ENCODE measurements around the gene FEZF2.

FEZF2 gene

DNA sequence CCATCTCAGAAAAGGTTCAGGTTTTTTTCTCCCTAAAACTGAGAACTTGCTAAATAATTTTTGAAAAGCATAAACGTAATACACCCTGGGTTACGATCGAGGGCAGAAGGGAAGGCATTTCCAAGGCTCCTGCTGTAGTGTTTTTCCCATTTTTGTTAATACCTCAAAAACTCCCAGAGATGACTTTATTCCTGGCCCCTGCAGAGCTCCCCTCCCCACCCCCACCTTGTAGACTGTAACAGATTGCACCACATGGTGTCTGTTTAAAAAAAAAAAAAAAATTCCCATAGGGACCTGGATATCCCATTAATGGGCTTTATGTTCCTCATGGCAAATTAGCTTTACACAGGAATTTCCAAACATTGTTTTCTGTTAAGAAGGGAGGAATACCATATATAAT is 38.2 kb downstream of the FEZF2 start:
- no peak overlapping the region for H3K23ac ChIP-seq (ENCODE audit: low read length)
- H3K56ac ChIP-seq (ENCODE audit: low read length), result no peak overlapping the region
- no peaks in the 10 kb centered on the region for H3K79me2 ChIP-seq (ENCODE audit: control insufficient read depth, insufficient read depth, low read length)
- no peak overlapping the region for H3K18ac ChIP-seq (ENCODE audit: low read length)
- H3K79me1 ChIP-seq (ENCODE audit: low read length), result no peaks in the 10 kb centered on the region
- DNase-seq, result no peak
- no peak overlapping the region for H3K27ac ChIP-seq (ENCODE audit: low read depth, low read length)
- H2BK15ac ChIP-seq (replicated peaks; ENCODE audit: low read depth), result no peak overlapping the region
- H3K36me3 ChIP-seq (ENCODE audit: control insufficient read depth, insufficient read depth, low read length), result no peaks in the 10 kb centered on the region
- no peak overlapping the region for H4K5ac ChIP-seq (ENCODE audit: low read length)
- H2BK120ac ChIP-seq (ENCODE audit: low read depth, low read length), result no peak overlapping the region
- H2BK5ac ChIP-seq (ENCODE audit: low read length), result no peak overlapping the region
- no peak overlapping the region for H4K8ac ChIP-seq (ENCODE audit: low read depth, low read length)
- no CpG with 5 or more reads among the region's 3 CpGs for WGBS (ENCODE audit: extremely low coverage, insufficient coverage, low lambda C conversion rate)
- no peak overlapping the region for H3K4me3 ChIP-seq (ENCODE audit: low read length)
- no peak overlapping the region for H3K9ac ChIP-seq (ENCODE audit: low read length)
- H2AK5ac ChIP-seq (ENCODE audit: low read length), result no peak overlapping the region
- H3K27me3 ChIP-seq (ENCODE audit: insufficient read depth, low read length, poor library complexity), result no peaks in the 10 kb centered on the region
- no peak overlapping the region for H3K4me2 ChIP-seq (ENCODE audit: low read length)
- no peak overlapping the region for H3K4ac ChIP-seq (ENCODE audit: low read depth, low read length)
- no peaks in the 10 kb centered on the region for H3K4me1 ChIP-seq (ENCODE audit: control insufficient read depth, low read depth, low read length)

DNA sequence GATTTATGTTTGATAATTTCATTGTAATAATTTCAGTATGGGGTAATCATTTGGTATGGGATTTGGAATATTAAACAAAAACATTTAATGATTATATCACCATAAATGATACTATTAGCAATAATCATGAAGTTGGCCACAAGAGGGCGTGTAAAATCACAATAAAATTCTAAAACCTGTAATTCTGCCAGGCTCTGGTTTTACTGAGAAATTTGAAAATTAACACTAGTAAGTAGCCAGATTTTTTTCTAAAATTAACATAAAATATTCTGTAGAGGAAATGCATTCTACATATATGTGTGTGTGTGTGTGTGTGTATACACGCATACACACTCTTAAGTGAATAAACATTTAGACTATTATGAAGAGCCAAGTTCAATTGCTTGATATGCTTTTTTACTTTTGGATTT is 40.5 kb downstream of the FEZF2 start:
- no peak overlapping the region for H3K56ac ChIP-seq (ENCODE audit: low read length)
- H3K18ac ChIP-seq (ENCODE audit: low read length), result no peak overlapping the region
- H3K4me2 ChIP-seq (ENCODE audit: low read length), result no peak overlapping the region
- no peak overlapping the region for H2BK5ac ChIP-seq (ENCODE audit: low read length)
- no peak overlapping the region for H4K5ac ChIP-seq (ENCODE audit: low read length)
- H2BK120ac ChIP-seq (ENCODE audit: low read depth, low read length), result no peak overlapping the region
- no peaks in the 10 kb centered on the region for H3K36me3 ChIP-seq (ENCODE audit: control insufficient read depth, insufficient read depth, low read length)
- H3K79me1 ChIP-seq (ENCODE audit: low read length), result no peaks in the 10 kb centered on the region
- no peak overlapping the region for H2BK15ac ChIP-seq (replicated peaks; ENCODE audit: low read depth)
- H3K79me2 ChIP-seq (ENCODE audit: control insufficient read depth, insufficient read depth, low read length), result no peaks in the 10 kb centered on the region
- no peak overlapping the region for H3K4ac ChIP-seq (ENCODE audit: low read depth, low read length)
- H2AK5ac ChIP-seq (ENCODE audit: low read length), result no peak overlapping the region
- peak; percentile 12 for DNase-seq
- WGBS (ENCODE audit: extremely low coverage, insufficient coverage, low lambda C conversion rate), result no CpG with 5 or more reads among the region's 2 CpGs
- no peak overlapping the region for H4K8ac ChIP-seq (ENCODE audit: low read depth, low read length)
- H3K4me3 ChIP-seq (ENCODE audit: low read length), result no peak overlapping the region
- H3K23ac ChIP-seq (ENCODE audit: low read length), result no peak overlapping the region
- no peaks in the 10 kb centered on the region for H3K4me1 ChIP-seq (ENCODE audit: control insufficient read depth, low read depth, low read length)
- no peak overlapping the region for H3K9ac ChIP-seq (ENCODE audit: low read length)
- no peaks in the 10 kb centered on the region for H3K27me3 ChIP-seq (ENCODE audit: insufficient read depth, low read length, poor library complexity)
- H3K27ac ChIP-seq (ENCODE audit: low read depth, low read length), result no peak overlapping the region

DNA sequence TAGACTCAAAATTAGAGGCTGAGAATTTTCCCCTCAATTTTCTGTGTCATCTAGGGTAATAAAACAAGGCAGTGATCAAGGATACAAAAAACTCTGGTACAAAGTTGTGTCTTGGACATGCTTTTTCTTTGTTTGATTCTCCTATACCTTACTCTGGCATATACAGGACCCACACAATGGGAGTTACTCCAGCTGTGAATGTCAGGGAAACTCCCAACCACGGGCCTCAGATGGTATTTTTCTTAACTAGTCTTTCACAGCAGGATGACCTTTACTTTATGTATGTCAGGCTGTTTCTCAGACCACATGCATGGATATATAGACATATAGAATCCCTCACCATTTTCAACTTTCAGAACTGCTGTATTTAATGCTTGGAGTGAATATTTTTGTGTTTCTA is 41.3 kb downstream of the FEZF2 start:
- no peak overlapping the region for H2AK5ac ChIP-seq (ENCODE audit: low read length)
- H3K79me1 ChIP-seq (ENCODE audit: low read length), result no peaks in the 10 kb centered on the region
- no peak overlapping the region for H3K4ac ChIP-seq (ENCODE audit: low read depth, low read length)
- no peak overlapping the region for H3K4me3 ChIP-seq (ENCODE audit: low read length)
- H3K27ac ChIP-seq (ENCODE audit: low read depth, low read length), result no peak overlapping the region
- no peak overlapping the region for H2BK5ac ChIP-seq (ENCODE audit: low read length)
- H3K9ac ChIP-seq (ENCODE audit: low read length), result no peak overlapping the region
- no peaks in the 10 kb centered on the region for H3K36me3 ChIP-seq (ENCODE audit: control insufficient read depth, insufficient read depth, low read length)
- DNase-seq, result no peak
- no peak overlapping the region for H3K23ac ChIP-seq (ENCODE audit: low read length)
- H3K18ac ChIP-seq (ENCODE audit: low read length), result no peak overlapping the region
- H2BK15ac ChIP-seq (replicated peaks; ENCODE audit: low read depth), result no peak overlapping the region
- H4K8ac ChIP-seq (ENCODE audit: low read depth, low read length), result no peak overlapping the region
- H3K4me1 ChIP-seq (ENCODE audit: control insufficient read depth, low read depth, low read length), result no peaks in the 10 kb centered on the region
- no peak overlapping the region for H3K56ac ChIP-seq (ENCODE audit: low read length)
- no peak overlapping the region for H4K5ac ChIP-seq (ENCODE audit: low read length)
- H3K79me2 ChIP-seq (ENCODE audit: control insufficient read depth, insufficient read depth, low read length), result no peaks in the 10 kb centered on the region
- H2BK120ac ChIP-seq (ENCODE audit: low read depth, low read length), result no peak overlapping the region
- H3K4me2 ChIP-seq (ENCODE audit: low read length), result no peak overlapping the region
- no CpG with 5 or more reads among the region's 1 CpG for WGBS (ENCODE audit: extremely low coverage, insufficient coverage, low lambda C conversion rate)
- no peaks in the 10 kb centered on the region for H3K27me3 ChIP-seq (ENCODE audit: insufficient read depth, low read length, poor library complexity)

DNA sequence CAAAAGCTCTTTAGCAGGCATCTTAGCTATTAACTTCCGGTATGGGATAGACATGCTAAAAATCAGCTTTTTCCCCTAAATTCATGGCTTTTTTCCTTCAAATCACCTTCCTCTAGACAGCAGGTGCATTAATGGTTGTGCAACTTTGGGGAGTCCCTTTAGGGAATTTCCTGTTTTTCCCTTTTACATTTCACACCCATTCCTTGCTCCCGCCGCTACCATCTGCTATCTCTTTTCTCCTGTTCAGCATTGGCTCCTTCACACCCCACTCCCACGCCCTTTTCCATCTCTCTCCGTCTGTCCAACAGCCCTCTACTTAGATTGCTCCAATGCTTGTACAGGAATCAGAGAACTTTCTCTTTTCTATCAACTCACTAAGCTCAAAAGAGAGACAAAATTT is 43.4 kb downstream of the FEZF2 start:
- DNase-seq, result no peak
- Histone ChIP-seq H3K4me2 (ENCODE audit: low read length) (no peak overlapping the region), H3K27me3 (ENCODE audit: insufficient read depth, low read length, poor library complexity) (no peaks in the 10 kb centered on the region), H3K79me1 (ENCODE audit: low read length) (no peaks in the 10 kb centered on the region), H3K4me1 (ENCODE audit: control insufficient read depth, low read depth, low read length) (no peaks in the 10 kb centered on the region), H3K36me3 (ENCODE audit: control insufficient read depth, insufficient read depth, low read length) (no peaks in the 10 kb centered on the region), H3K4ac (ENCODE audit: low read depth, low read length) (no peak overlapping the region), H2BK120ac (ENCODE audit: low read depth, low read length) (no peak overlapping the region), H4K5ac (ENCODE audit: low read length) (no peak overlapping the region), H3K56ac (ENCODE audit: low read length) (no peak overlapping the region), H3K9ac (ENCODE audit: low read length) (no peak overlapping the region), H2BK15ac (replicated peaks; ENCODE audit: low read depth) (no peak overlapping the region), H3K18ac (ENCODE audit: low read length) (no peak overlapping the region), H3K23ac (ENCODE audit: low read length) (no peak overlapping the region), H3K79me2 (ENCODE audit: control insufficient read depth, insufficient read depth, low read length) (no peaks in the 10 kb centered on the region), H4K8ac (ENCODE audit: low read depth, low read length) (no peak overlapping the region), H3K4me3 (ENCODE audit: low read length) (no peak overlapping the region), H2AK5ac (ENCODE audit: low read length) (no peak overlapping the region), H2BK5ac (ENCODE audit: low read length) (no peak overlapping the region), H3K27ac (ENCODE audit: low read depth, low read length) (no peak overlapping the region)
- WGBS (ENCODE audit: extremely low coverage, insufficient coverage, low lambda C conversion rate), result no CpG with 5 or more reads among the region's 5 CpGs

DNA sequence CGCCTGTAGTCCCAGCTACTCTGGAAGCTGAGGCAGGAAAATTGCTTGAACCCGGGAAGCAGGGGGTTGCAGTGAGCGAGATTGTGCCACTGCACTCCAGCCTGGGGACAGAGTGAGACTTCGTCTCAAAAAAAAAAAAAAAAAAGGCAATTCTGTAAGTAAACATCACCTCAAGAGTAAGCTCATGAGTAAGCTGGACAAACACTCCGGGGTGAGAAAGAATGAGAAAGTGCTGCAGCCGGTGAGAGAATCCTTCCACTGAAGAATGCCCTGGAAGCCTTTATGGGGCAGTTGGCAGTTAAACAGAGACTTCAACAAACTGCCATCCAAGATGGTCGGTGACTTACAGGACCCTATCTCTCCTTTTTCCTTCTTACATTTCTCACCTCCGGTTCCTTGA is 47.5 kb downstream of the FEZF2 start:
- Histone ChIP-seq H4K5ac (ENCODE audit: low read length) (no peak overlapping the region), H3K18ac (ENCODE audit: low read length) (no peak overlapping the region), H4K8ac (ENCODE audit: low read depth, low read length) (no peak overlapping the region), H3K79me2 (ENCODE audit: control insufficient read depth, insufficient read depth, low read length) (no peaks in the 10 kb centered on the region), H3K4ac (ENCODE audit: low read depth, low read length) (no peak overlapping the region), H3K4me1 (ENCODE audit: control insufficient read depth, low read depth, low read length) (no peaks in the 10 kb centered on the region), H3K9ac (ENCODE audit: low read length) (no peak overlapping the region), H3K36me3 (ENCODE audit: control insufficient read depth, insufficient read depth, low read length) (no peaks in the 10 kb centered on the region), H3K27me3 (ENCODE audit: insufficient read depth, low read length, poor library complexity) (no peaks in the 10 kb centered on the region), H2AK5ac (ENCODE audit: low read length) (no peak overlapping the region), H3K4me3 (ENCODE audit: low read length) (no peak overlapping the region), H3K27ac (ENCODE audit: low read depth, low read length) (no peak overlapping the region), H3K23ac (ENCODE audit: low read length) (no peak overlapping the region), H3K56ac (ENCODE audit: low read length) (no peak overlapping the region), H2BK15ac (replicated peaks; ENCODE audit: low read depth) (no peak overlapping the region), H3K4me2 (ENCODE audit: low read length) (no peak overlapping the region), H2BK5ac (ENCODE audit: low read length) (no peak overlapping the region), H2BK120ac (ENCODE audit: low read depth, low read length) (no peak overlapping the region), H3K79me1 (ENCODE audit: low read length) (no peaks in the 10 kb centered on the region)
- DNase-seq, result no peak
- WGBS (ENCODE audit: extremely low coverage, insufficient coverage, low lambda C conversion rate), result no CpG with 5 or more reads among the region's 8 CpGs

DNA sequence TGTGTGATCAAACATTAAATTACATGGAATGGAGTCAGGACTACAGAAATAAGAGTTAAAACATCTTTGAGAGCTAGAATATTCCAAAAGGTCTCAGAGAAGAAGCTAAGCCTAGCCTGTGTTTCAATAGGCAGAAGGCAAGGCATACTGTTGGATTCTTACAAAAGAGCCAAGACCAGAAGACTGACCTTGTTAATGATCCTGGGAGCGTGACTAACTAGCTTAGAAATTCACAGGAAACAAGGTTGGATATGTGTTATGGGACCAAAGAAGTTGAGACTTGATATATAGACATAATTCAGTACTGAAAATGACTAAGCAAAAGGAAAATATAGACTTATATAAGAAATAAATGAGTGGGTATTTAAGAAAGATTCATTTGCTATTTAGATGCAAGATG is 50.1 kb downstream of the FEZF2 start:
- Histone ChIP-seq H4K8ac (ENCODE audit: low read depth, low read length) (no peak overlapping the region), H3K23ac (ENCODE audit: low read length) (no peak overlapping the region), H2BK15ac (replicated peaks; ENCODE audit: low read depth) (no peak overlapping the region), H3K36me3 (ENCODE audit: control insufficient read depth, insufficient read depth, low read length) (no peaks in the 10 kb centered on the region), H3K27me3 (ENCODE audit: insufficient read depth, low read length, poor library complexity) (no peaks in the 10 kb centered on the region), H2BK5ac (ENCODE audit: low read length) (no peak overlapping the region), H3K4me2 (ENCODE audit: low read length) (no peak overlapping the region), H3K9ac (ENCODE audit: low read length) (no peak overlapping the region), H3K27ac (ENCODE audit: low read depth, low read length) (no peak overlapping the region), H3K79me1 (ENCODE audit: low read length) (no peaks in the 10 kb centered on the region), H4K5ac (ENCODE audit: low read length) (no peak overlapping the region), H3K4me1 (ENCODE audit: control insufficient read depth, low read depth, low read length) (peaks cover 2% of the 10 kb centered on the region), H3K79me2 (ENCODE audit: control insufficient read depth, insufficient read depth, low read length) (no peaks in the 10 kb centered on the region), H3K18ac (ENCODE audit: low read length) (no peak overlapping the region), H3K56ac (ENCODE audit: low read length) (no peak overlapping the region), H3K4ac (ENCODE audit: low read depth, low read length) (no peak overlapping the region), H2AK5ac (ENCODE audit: low read length) (no peak overlapping the region), H3K4me3 (ENCODE audit: low read length) (no peak overlapping the region), H2BK120ac (ENCODE audit: low read depth, low read length) (no peak overlapping the region)
- WGBS (ENCODE audit: extremely low coverage, insufficient coverage, low lambda C conversion rate), result no CpG with 5 or more reads among the region's 1 CpG
- no peak for DNase-seq

All from mesendoderm (in vitro differentiated cells).